Measurements from ENCODE around the gene SORCS2. TPM values are rescaled to one million over a fixed set of nuclear protein-coding genes. Genes with fewer than 3 reads are reported as not detected.

SORCS2 gene
- total RNA-seq, 2 donors from 2014 or later: 0.68 to 0.92 TPM

GRCh38 chr4:7390336-7390735 is 198.0 kb downstream of the SORCS2 start:
- no peak for DNase-seq (ENCODE audit: low spot score)
- no peak for TF ChIP-seq CTCF (IDR thresholded peaks at IDR 0.05)
- ATAC-seq (ENCODE audit: insufficient number of reproducible peaks, low FRiP score, low read depth): no peak
- Histone ChIP-seq H3K4me3 (no peak overlapping the region), H3K27me3 (replicated peaks; ENCODE audit: insufficient read depth) (no peaks in the 10 kb centered on the region), H3K9me3 (no peaks in the 10 kb centered on the region), H3K36me3 (no peaks in the 10 kb centered on the region), H3K27ac (no peak overlapping the region), H3K4me1 (ENCODE audit: control insufficient read depth in 1 of 2, low read depth in 2 of 2) (no peaks in the 10 kb centered on the region)

GRCh38 chr4:7390906-7391636 is 198.7 kb downstream of the SORCS2 start:
- no peaks in the 10 kb centered on the region for H3K36me3 ChIP-seq
- H3K27ac ChIP-seq: no peak overlapping the region
- TF ChIP-seq CTCF (IDR thresholded peaks at IDR 0.05): no peak
- ATAC-seq (ENCODE audit: insufficient number of reproducible peaks, low FRiP score, low read depth): no peak
- H3K27me3 ChIP-seq (replicated peaks; ENCODE audit: insufficient read depth): no peaks in the 10 kb centered on the region
- H3K4me1 ChIP-seq (ENCODE audit: control insufficient read depth in 1 of 2, low read depth in 2 of 2): no peaks in the 10 kb centered on the region
- H3K4me3 ChIP-seq: no peak overlapping the region
- no peaks in the 10 kb centered on the region for H3K9me3 ChIP-seq
- DNase-seq (ENCODE audit: low spot score): no peak

GRCh38 chr4:7391637-7392437 is 199.5 kb downstream of the SORCS2 start:
- Histone ChIP-seq H3K4me1 (ENCODE audit: control insufficient read depth in 1 of 2, low read depth in 2 of 2) (no peaks in the 10 kb centered on the region), H3K36me3 (no peaks in the 10 kb centered on the region), H3K9me3 (no peaks in the 10 kb centered on the region), H3K27ac (no peak overlapping the region), H3K27me3 (replicated peaks; ENCODE audit: insufficient read depth) (no peaks in the 10 kb centered on the region), H3K4me3 (no peak overlapping the region)
- no peak for TF ChIP-seq CTCF (IDR thresholded peaks at IDR 0.05)
- no peak for DNase-seq (ENCODE audit: low spot score)
- no peak for ATAC-seq (ENCODE audit: insufficient number of reproducible peaks, low FRiP score, low read depth)

GRCh38 chr4:7392438-7393421 is 200.4 kb downstream of the SORCS2 start:
- H3K4me3 ChIP-seq: no peak overlapping the region
- TF ChIP-seq CTCF (IDR thresholded peaks at IDR 0.05): no peak
- no peak overlapping the region for H3K27ac ChIP-seq
- ATAC-seq (ENCODE audit: insufficient number of reproducible peaks, low FRiP score, low read depth): no peak
- H3K9me3 ChIP-seq: no peaks in the 10 kb centered on the region
- H3K36me3 ChIP-seq: no peaks in the 10 kb centered on the region
- no peak for DNase-seq (ENCODE audit: low spot score)
- H3K27me3 ChIP-seq (replicated peaks; ENCODE audit: insufficient read depth): no peaks in the 10 kb centered on the region
- no peaks in the 10 kb centered on the region for H3K4me1 ChIP-seq (ENCODE audit: control insufficient read depth in 1 of 2, low read depth in 2 of 2)
